ENCODE data around the gene CEP78.

CEP78 gene

DNA sequence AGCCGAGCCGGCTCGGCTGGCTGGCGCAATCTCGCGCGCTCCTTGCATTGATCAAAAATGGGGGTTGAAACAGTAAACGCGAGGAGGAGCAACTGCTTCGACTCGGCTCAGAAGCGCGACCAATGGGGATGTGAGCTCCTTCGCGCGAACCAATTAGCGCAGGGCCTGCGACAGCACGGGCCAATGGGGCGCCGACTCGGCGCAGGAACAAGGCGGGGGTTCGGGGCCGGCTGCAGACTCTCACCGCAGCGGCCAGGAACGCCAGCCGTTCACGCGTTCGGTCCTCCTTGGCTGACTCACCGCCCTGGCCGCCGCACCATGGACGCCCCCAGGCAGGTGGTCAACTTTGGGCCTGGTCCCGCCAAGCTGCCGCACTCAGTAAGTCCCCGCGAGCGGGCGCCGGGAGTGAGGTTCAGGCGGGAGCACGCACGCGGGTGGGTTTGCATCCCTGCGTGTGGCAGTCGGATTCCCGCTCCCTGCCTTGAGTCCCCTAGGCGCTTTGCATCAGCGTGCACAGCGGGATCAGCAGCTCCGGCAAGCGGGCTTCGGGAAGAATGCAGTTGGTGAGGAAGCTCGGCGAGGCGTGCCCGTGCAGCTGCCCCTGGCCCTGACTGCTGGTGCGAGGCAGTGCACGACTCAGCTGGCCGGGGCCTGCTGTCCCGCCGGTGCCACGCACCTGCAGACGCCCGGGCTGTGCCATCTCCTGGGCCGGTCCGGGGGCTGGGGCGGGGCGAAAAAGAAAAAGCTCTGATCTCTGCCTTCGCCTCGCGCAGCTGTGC lies 61.2 kb downstream of the CEP78 start, which contains the start of gene PSAT1:
TSS of gene PSAT1 (plus strand) at position 233 of the 779 bp plus-strand sequence. CDS start at position 319, 86 bp downstream.
- peak; percentile 99 for DNase-seq (ENCODE audit: low read depth)
- H3K4me3 ChIP-seq (ENCODE audit: low read length): peak within 1 kb of the TSS; percentile 86
- no peak for TF ChIP-seq CTCF (IDR thresholded peaks at IDR 0.05; ENCODE audit: insufficient read depth, low read depth, low read length, missing control alignments)

DNA sequence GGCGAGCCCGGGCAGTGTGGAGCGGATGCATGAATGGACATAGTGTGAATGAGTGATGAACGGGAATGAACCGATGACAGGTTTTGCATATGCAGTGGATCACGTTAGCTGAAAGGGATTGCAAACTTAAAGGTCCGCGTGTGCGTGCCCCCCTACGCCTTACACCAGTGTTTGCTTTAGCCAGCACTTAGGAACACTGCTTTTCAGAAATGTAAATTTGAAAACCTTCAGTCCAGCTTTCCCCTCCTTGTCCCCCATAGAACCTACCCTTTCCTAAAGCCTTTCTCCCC lies 61.7 kb downstream of the CEP78 start:
- no peak for DNase-seq (ENCODE audit: low read depth)
- H3K4me3 ChIP-seq (ENCODE audit: low read length): peak overlapping the region; percentile 86
- TF ChIP-seq CTCF (IDR thresholded peaks at IDR 0.05; ENCODE audit: insufficient read depth, low read depth, low read length, missing control alignments): no peak

GRCh38 chr9:78298046-78298765 lies 62.3 kb downstream of the CEP78 start:
- no peak for DNase-seq (ENCODE audit: low read depth)
- peak overlapping the region; percentile 86 for H3K4me3 ChIP-seq (ENCODE audit: low read length)
- TF ChIP-seq CTCF (IDR thresholded peaks at IDR 0.05; ENCODE audit: insufficient read depth, low read depth, low read length, missing control alignments): no peak

DNA sequence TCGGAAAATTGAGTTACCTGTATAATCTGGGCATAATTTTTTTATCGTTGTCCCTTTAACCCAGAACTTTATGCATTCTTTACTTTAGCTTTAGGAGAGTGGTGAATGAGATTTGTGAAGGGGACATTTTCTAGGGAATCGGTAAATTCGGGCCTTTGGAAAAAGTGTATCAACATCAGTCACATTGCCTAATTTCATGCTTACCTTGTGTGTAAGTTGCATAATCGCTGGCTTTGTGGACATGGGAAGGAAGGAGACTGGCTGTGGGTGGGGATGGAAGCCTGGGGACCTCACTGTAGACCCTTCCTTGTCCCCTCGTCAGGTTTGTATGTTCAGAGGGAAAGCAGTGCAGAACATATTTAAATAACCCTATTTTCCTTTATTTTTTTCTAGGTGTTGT lies 64.3 kb downstream of the CEP78 start:
- no peak for TF ChIP-seq CTCF (IDR thresholded peaks at IDR 0.05; ENCODE audit: insufficient read depth, low read depth, low read length, missing control alignments)
- no peak for DNase-seq (ENCODE audit: low read depth)
- H3K4me3 ChIP-seq (ENCODE audit: low read length): no peak overlapping the region

- TF ChIP-seq CTCF (IDR thresholded peaks at IDR 0.05; ENCODE audit: insufficient read depth, low read depth, low read length, missing control alignments): no peak
- H3K4me3 ChIP-seq (ENCODE audit: low read length): no peak overlapping the region
- DNase-seq (ENCODE audit: low read depth): no peak
Measured at GRCh38 chr9:78301466-78301865, 65.6 kb downstream of the CEP78 start.

DNA sequence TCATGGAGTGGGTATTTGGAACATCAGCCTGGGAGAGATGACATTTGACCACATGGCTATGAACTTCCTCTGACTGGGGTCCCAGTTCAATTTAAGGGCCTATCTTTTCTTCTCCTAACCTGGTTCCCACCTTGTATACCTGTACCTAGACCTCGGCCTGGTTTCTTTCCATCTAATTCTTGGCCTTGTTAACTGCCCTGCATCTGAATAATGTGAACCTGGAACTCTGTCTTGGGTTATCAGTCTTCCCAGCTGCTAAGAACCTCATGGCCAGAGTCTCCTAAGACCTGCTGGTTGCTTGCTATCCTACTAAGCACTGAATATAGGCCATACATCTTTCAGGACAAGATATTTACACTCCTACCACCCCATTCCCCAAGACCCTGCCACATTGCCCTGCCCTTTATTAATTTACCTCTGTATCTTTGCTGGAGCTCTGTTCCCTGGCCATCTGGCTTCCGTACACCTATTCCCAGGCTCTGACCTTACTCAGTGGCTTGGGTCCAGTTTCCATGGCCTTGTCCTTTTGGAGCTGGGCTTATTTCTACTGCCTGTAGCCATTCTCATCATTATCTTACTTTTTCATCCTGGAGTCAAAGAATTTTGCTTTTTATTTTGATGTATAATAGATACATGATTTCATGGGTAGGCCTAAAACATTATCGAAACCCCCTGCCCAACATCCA lies 67.6 kb downstream of the CEP78 start:
- no peak for DNase-seq (ENCODE audit: low read depth)
- TF ChIP-seq CTCF (IDR thresholded peaks at IDR 0.05; ENCODE audit: insufficient read depth, low read depth, low read length, missing control alignments): no peak
- H3K4me3 ChIP-seq (ENCODE audit: low read length): no peak overlapping the region

Data from epithelial cell of esophagus (primary cell).